SK-N-SH treated with all-trans-retinoic acid at 6 μM for 48 hours (cell line): ENCODE results near the gene LNPK.

Experiments
- ATAC-seq: fragments of 200-7000 bp; cut with Tn5 transposase; 3 replicates; pipeline ENCODE4 v1.9.1; 2020; ENCODE audit warnings: mild to moderate bottlenecking, moderate library complexity
- ARNTL ChIP-seq: fragments of 450-650 bp; formaldehyde crosslinking; IDR thresholded peaks from 2 replicates; pipeline ENCODE4 v1.5.0; 2020; ENCODE audit warnings: low read depth, mild to moderate bottlenecking, moderate library complexity, borderline replicate concordance
- BACH2 ChIP-seq: fragments of 250-450 bp; sonication (Bioruptor Pico); IDR thresholded peaks from 2 replicates; pipeline ENCODE4 v1.9.0; 2021; ENCODE audit warnings: mild to moderate bottlenecking, borderline replicate concordance
- CREB5 ChIP-seq: fragments of 250-450 bp; sonication (Bioruptor Pico); IDR thresholded peaks from 2 replicates; pipeline ENCODE4 v1.5.1; 2020; ENCODE audit warnings: low read depth, mild to moderate bottlenecking, moderate library complexity
- CSDC2 ChIP-seq: fragments of 250-450 bp; sonication (Bioruptor Pico); IDR thresholded peaks from 2 replicates; pipeline ENCODE4 v1.5.0; 2020; ENCODE audit warnings: mild to moderate bottlenecking, moderate library complexity
- CSRNP3 ChIP-seq: fragments of 250-450 bp; sonication (Bioruptor Pico); IDR thresholded peaks from 2 replicates; pipeline ENCODE4 v1.5.1; 2021; ENCODE audit warnings: mild to moderate bottlenecking, moderate library complexity
- ESRRG ChIP-seq: fragments of 250-450 bp; sonication (Bioruptor Pico); IDR thresholded peaks from 2 replicates; pipeline ENCODE4 v1.6.1; 2021; ENCODE audit warnings: mild to moderate bottlenecking
- GLIS3 ChIP-seq: fragments of 250-450 bp; sonication (Bioruptor Pico); IDR thresholded peaks from 2 replicates; pipeline ENCODE4 v1.5.0; 2020; ENCODE audit warnings: mild to moderate bottlenecking, moderate library complexity
- OSR1 ChIP-seq: fragments of 250-450 bp; sonication (Bioruptor Pico); IDR thresholded peaks from 2 replicates; pipeline ENCODE4 v1.8.0; 2022; ENCODE audit warnings: moderate library complexity, mild to moderate bottlenecking, inconsistent platforms
- PATZ1 ChIP-seq: fragments of 250-450 bp; sonication (Bioruptor Pico); IDR thresholded peaks from 2 replicates; pipeline ENCODE4 v1.8.0; 2020; ENCODE audit warnings: mild to moderate bottlenecking, moderate library complexity, borderline replicate concordance
- POU6F1 ChIP-seq: fragments of 250-450 bp; sonication (Bioruptor Pico); IDR thresholded peaks from 2 replicates; pipeline ENCODE4 v1.8.0; 2021; ENCODE audit warnings: low read depth, mild to moderate bottlenecking, moderate library complexity, borderline replicate concordance
- PPARA ChIP-seq: fragments of 250-450 bp; sonication (Bioruptor Pico); IDR thresholded peaks from 2 replicates; pipeline ENCODE4 v1.5.0; 2020; ENCODE audit warnings: mild to moderate bottlenecking, borderline replicate concordance
- RARB ChIP-seq: fragments of 250-450 bp; sonication (Bioruptor Pico); IDR thresholded peaks from 2 replicates; pipeline ENCODE4 v1.8.0; 2021; ENCODE audit warnings: mild to moderate bottlenecking, moderate library complexity
- SNAI2 ChIP-seq: fragments of 250-450 bp; sonication (Bioruptor Pico); IDR thresholded peaks from 2 replicates; pipeline ENCODE4 v1.5.0; 2020; ENCODE audit warnings: mild to moderate bottlenecking, moderate library complexity
- TOX ChIP-seq: fragments of 250-450 bp; sonication (Bioruptor Pico); IDR thresholded peaks from 2 replicates; pipeline ENCODE4 v1.8.0; 2021; ENCODE audit warnings: mild to moderate bottlenecking, moderate library complexity, borderline replicate concordance
- TSHZ2 ChIP-seq: fragments of 250-450 bp; sonication (Bioruptor Pico); IDR thresholded peaks from 2 replicates; pipeline ENCODE4 v1.5.0; 2020; ENCODE audit warnings: mild to moderate bottlenecking, moderate library complexity
- ZC3H10 ChIP-seq: fragments of 250-450 bp; sonication (Bioruptor Pico); IDR thresholded peaks from 2 replicates; pipeline ENCODE4 v1.5.1; 2021; ENCODE audit warnings: mild to moderate bottlenecking, moderate library complexity
- ZFP30 ChIP-seq: fragments of 450-650 bp; formaldehyde crosslinking; IDR thresholded peaks from 2 replicates; pipeline ENCODE4 v1.5.0; 2022; ENCODE audit warnings: mild to moderate bottlenecking, moderate library complexity
- ZNF565 ChIP-seq: fragments of 450-650 bp; formaldehyde crosslinking; conservative IDR thresholded peaks from 2 replicates; pipeline ENCODE4 v1.5.0; 2020; ENCODE audit warnings: low read depth, mild to moderate bottlenecking, moderate library complexity
- ZNF70 ChIP-seq: fragments of 450-650 bp; formaldehyde crosslinking; IDR thresholded peaks from 2 replicates; pipeline ENCODE4 v1.5.0; 2020; ENCODE audit warnings: mild to moderate bottlenecking, moderate library complexity
- ZNF8 ChIP-seq: fragments of 450-650 bp; formaldehyde crosslinking; IDR thresholded peaks from 2 replicates; pipeline ENCODE4 v1.5.0; 2020; ENCODE audit warnings: mild to moderate bottlenecking, moderate library complexity

The LNPK gene

GRCh38 chr2:175948191-175948590, 53.9 kb downstream of the LNPK start:
- no peak for TF ChIP-seq CSDC2 (CRISPR knock-in tag)
- TF ChIP-seq OSR1 (CRISPR knock-in tag): no peak
- TF ChIP-seq ZC3H10: no peak
- TF ChIP-seq ZNF70 (CRISPR knock-in tag): no peak
- TF ChIP-seq ZNF8 (CRISPR knock-in tag): no peak
- TF ChIP-seq SNAI2 (CRISPR knock-in tag): no peak
- TF ChIP-seq, all 23 proteins: peak for 0
- ATAC-seq: no peak

GRCh38 chr2:175947073-175947472, 55.0 kb downstream of the LNPK start:
- TF ChIP-seq POU6F1: no peak
- TF ChIP-seq, all 23 proteins: peak for 0
- no peak for ATAC-seq

GRCh38 chr2:175941699-175942098, 60.4 kb downstream of the LNPK start:
- no peak for ATAC-seq
- TF ChIP-seq PPARA (CRISPR knock-in tag) (no peak), ESRRG (CRISPR knock-in tag) (no peak), OSR1 (CRISPR knock-in tag) (no peak), GLIS3 (CRISPR knock-in tag) (no peak), ZNF70 (CRISPR knock-in tag) (no peak), POU6F1 (no peak), ZFP30 (CRISPR knock-in tag) (no peak), ARNTL (no peak), ZNF8 (CRISPR knock-in tag) (no peak), CSRNP3 (CRISPR knock-in tag) (no peak), BACH2 (no peak), ZNF565 (CRISPR knock-in tag) (no peak), TSHZ2 (CRISPR knock-in tag) (no peak), RARB (CRISPR knock-in tag) (no peak), CREB5 (no peak), TOX (no peak), ZC3H10 (no peak), PATZ1 (no peak), SNAI2 (CRISPR knock-in tag) (no peak)
- TF ChIP-seq, all 23 proteins: peak for 0
